Liver (tissue), 3 donors: ENCODE results near the gene PRPF6.

Experiments
- CTCF ChIP-seq: fragments of 150-350 bp; IDR thresholded peaks from 2 replicates; pipeline ENCODE4 v1.5.1; 2017; ENCODE audit warnings: improper control_type of control experiment, low read depth, low read length; ENCODE audit not compliant: missing input control
- EGR1 ChIP-seq, 2 donors: IDR thresholded peaks; 2 replicates each; pipeline ENCODE4 v1.6.1; 2016 to 2018; ENCODE audit warnings: antibody characterized with exemption in 2 of 2, low read depth in 2 of 2
- FOXA1 ChIP-seq: IDR thresholded peaks from 2 replicates; pipeline ENCODE4 v1.6.1; 2016; ENCODE audit warnings: antibody characterized with exemption
- GABPA ChIP-seq, 2 donors: IDR thresholded peaks in 1 of 2; conservative IDR thresholded peaks in 1 of 2; 2 replicates each; pipeline ENCODE4 v1.6.1; 2016; ENCODE audit warnings: antibody characterized with exemption in 2 of 2, mild to moderate bottlenecking in 1 of 2, moderate library complexity in 1 of 2
- JUND ChIP-seq, 2 donors: IDR thresholded peaks; 2 replicates each; pipeline ENCODE4 v1.6.1; 2016; ENCODE audit warnings: antibody characterized with exemption in 2 of 2
- MAX ChIP-seq: IDR thresholded peaks from 2 replicates; pipeline ENCODE4 v1.6.1; 2016; ENCODE audit warnings: antibody characterized with exemption
- RAD21 ChIP-seq, 2 donors: IDR thresholded peaks; 2 replicates each; pipeline ENCODE4 v1.6.1; 2016; ENCODE audit warnings: antibody characterized with exemption in 2 of 2, mild to moderate bottlenecking in 2 of 2
- RXRA ChIP-seq, 2 donors: IDR thresholded peaks; 2 replicates each; pipeline ENCODE4 v1.6.1; 2017 to 2018; ENCODE audit warnings: antibody characterized with exemption in 2 of 2, mild to moderate bottlenecking in 1 of 2
- SP1 ChIP-seq: IDR thresholded peaks from 2 replicates; pipeline ENCODE4 v1.6.1; 2018; ENCODE audit warnings: antibody characterized with exemption, mild to moderate bottlenecking
- TAF1 ChIP-seq: conservative IDR thresholded peaks from 2 replicates; pipeline ENCODE4 v1.6.1; 2016; ENCODE audit warnings: antibody characterized with exemption, mild to moderate bottlenecking
- YY1 ChIP-seq: IDR thresholded peaks from 2 replicates; pipeline ENCODE4 v1.6.1; 2016; ENCODE audit warnings: antibody characterized with exemption, mild to moderate bottlenecking
- TF ChIP-seq, protein P1 (sequence below): IDR thresholded peaks from 2 replicates; pipeline ENCODE4 v1.6.1; 2016; ENCODE audit warnings: antibody characterized with exemption, mild to moderate bottlenecking
- donor health status: healthy.
- donor health status: healthy.

DNA sequence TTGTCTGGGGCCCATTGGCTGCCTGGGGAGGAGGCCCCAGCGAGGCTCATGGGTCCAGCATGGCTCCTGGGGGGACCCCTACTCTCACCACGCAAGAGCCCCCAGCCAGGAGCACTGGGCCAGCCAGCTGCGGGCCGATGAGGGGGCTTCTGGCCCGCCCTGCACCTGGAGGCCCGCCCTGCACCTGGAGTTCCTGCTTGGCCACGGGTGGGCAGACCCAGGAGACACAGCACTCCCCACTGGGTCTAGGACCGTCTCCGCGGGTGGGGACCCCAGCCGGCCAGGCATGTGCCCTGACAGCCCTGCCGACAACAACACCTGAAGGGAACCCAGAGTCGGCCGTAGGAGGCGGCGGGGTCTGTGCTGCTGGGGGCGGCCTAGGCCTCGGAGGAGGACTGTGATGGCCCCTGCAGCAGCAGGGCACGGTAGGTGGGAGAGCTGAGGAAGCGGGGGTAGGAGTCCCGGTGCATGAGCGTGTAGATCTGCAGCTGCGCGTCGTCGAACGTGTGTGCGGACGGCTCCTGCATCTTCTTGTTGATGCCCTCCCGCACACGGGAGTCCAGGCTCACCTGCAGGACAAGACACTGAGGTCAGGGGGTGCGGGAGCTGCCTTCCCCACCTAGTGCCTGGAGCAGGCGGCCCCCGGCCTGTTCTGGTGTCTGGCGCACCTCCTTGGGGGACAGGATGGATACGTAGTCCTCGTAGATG, 92.7 kb downstream of the PRPF6 start:
- TF ChIP-seq CTCF = no peak
- TF ChIP-seq MAX = no peak
- no peak for TF ChIP-seq JUND (IDR thresholded peaks at IDR 0.05)
- TF ChIP-seq SP1 = no peak
- TF ChIP-seq, protein P1, sequence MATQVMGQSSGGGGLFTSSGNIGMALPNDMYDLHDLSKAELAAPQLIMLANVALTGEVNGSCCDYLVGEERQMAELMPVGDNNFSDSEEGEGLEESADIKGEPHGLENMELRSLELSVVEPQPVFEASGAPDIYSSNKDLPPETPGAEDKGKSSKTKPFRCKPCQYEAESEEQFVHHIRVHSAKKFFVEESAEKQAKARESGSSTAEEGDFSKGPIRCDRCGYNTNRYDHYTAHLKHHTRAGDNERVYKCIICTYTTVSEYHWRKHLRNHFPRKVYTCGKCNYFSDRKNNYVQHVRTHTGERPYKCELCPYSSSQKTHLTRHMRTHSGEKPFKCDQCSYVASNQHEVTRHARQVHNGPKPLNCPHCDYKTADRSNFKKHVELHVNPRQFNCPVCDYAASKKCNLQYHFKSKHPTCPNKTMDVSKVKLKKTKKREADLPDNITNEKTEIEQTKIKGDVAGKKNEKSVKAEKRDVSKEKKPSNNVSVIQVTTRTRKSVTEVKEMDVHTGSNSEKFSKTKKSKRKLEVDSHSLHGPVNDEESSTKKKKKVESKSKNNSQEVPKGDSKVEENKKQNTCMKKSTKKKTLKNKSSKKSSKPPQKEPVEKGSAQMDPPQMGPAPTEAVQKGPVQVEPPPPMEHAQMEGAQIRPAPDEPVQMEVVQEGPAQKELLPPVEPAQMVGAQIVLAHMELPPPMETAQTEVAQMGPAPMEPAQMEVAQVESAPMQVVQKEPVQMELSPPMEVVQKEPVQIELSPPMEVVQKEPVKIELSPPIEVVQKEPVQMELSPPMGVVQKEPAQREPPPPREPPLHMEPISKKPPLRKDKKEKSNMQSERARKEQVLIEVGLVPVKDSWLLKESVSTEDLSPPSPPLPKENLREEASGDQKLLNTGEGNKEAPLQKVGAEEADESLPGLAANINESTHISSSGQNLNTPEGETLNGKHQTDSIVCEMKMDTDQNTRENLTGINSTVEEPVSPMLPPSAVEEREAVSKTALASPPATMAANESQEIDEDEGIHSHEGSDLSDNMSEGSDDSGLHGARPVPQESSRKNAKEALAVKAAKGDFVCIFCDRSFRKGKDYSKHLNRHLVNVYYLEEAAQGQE = no peak
- TF ChIP-seq TAF1 = no peak
- TF ChIP-seq GABPA (IDR thresholded peaks at IDR 0.05 in 1 of 2, conservative IDR thresholded peaks at IDR 0.05 in 1 of 2) = no peak
- no peak for TF ChIP-seq EGR1 (IDR thresholded peaks at IDR 0.05; ENCODE audit: low read depth in 2 of 2)
- TF ChIP-seq RAD21 (IDR thresholded peaks at IDR 0.05) = no peak
- no peak for TF ChIP-seq FOXA1
- no peak for TF ChIP-seq YY1
- TF ChIP-seq RXRA (IDR thresholded peaks at IDR 0.05) = no peak
